HCT116 (cell line): Measurements from ENCODE around the gene PTH2. TPM values are rescaled to one million over a fixed set of nuclear protein-coding genes. Genes with fewer than 3 reads are reported as not detected.
A peak's percentile ranks its signal among the peaks of the same experiment; 100 is the strongest.

ENCODE experiments used
- ATAC-seq: fragments of 200-7000 bp; cut with Tn5 transposase; 2 replicates; pipeline ENCODE4 v1.9.1; 2020; ENCODE audit warnings: mild to moderate bottlenecking, moderate library complexity
- BruUV-seq: library from RNA; stranded (reverse); fragments of 400-500 nt; replicated peaks from 2 replicates; lab custom pipeline; 2021; lab: Mats Ljungman, UMichigan
- CTCF ChIA-PET: fragments of 300-600 bp; sonication (Branson Sonifier 250); formaldehyde crosslinking; loops from one replicate; lab custom pipeline; 2021; ENCODE audit warnings: antibody characterized with exemption; lab: Charles Lee
- POLR2A ChIA-PET: fragments of 300-600, 350-600 bp; sonication (Branson Sonifier 250); formaldehyde crosslinking; loops from one replicate; lab custom pipeline; 2021; ENCODE audit warnings: antibody characterized with exemption; lab: Charles Lee
- RAD21 ChIA-PET, 2 experiments: fragments of 300-600 bp; sonication (Branson Sonifier 250); formaldehyde crosslinking; loops; one replicate each; lab custom pipeline; 2023; ENCODE audit warnings: low total read pairs in 2 of 2; ENCODE audit not compliant: uncharacterized antibody in 2 of 2, unreplicated experiment in 2 of 2, low non-redundant PET in 1 of 2; lab: Charles Lee
- DNase-seq: peaks from one replicate; pipeline ENCODE4 v3.0.0-alpha.2; 2010; ENCODE audit warnings: low read depth, low spot score
- H2AFZ ChIP-seq: fragments of 200-600 bp; shearing (Covaris generic), sonication (generic); 2 replicates; pipeline ENCODE4 v1.6.1; 2017; ENCODE audit warnings: low read depth, mixed run types, mixed read lengths, antibody characterized with exemption, low read length; ENCODE audit not compliant: poor library complexity, severe bottlenecking
- H3K27ac ChIP-seq: 2 replicates; pipeline ENCODE4 v1.5.1; 2012; ENCODE audit warnings: low read depth, low read length
- H3K27me3 ChIP-seq: fragments of 200-600 bp; sonication (generic); 2 replicates; pipeline ENCODE4 v1.6.1; 2016; ENCODE audit warnings: mixed run types, low read length, mixed read lengths; ENCODE audit not compliant: insufficient read depth
- H3K36me3 ChIP-seq, 2 experiments: fragments of 200-500 bp in 1 of 2; fragments of 200-600 bp in 1 of 2; sonication (Bioruptor generic) in 1 of 2; sonication (generic) in 1 of 2; 2 replicates each; pipeline versions ENCODE4 v1.5.1 to v1.6.1; 2014 to 2016; ENCODE audit warnings: low read length in 2 of 2, inconsistent platforms in 1 of 2, mixed read lengths in 1 of 2, mixed run types in 1 of 2; ENCODE audit not compliant: insufficient read depth in 2 of 2, control insufficient read depth in 1 of 2
- H3K4me1 ChIP-seq, 2 experiments: fragments of 200-600 bp in 1 of 2; sonication (generic) in 1 of 2; 2 replicates each; pipeline versions ENCODE4 v1.5.1 to v1.6.1; 2012 to 2017; ENCODE audit warnings: low read length in 2 of 2, inconsistent platforms in 1 of 2, mild to moderate bottlenecking in 1 of 2, mixed read lengths in 1 of 2, mixed run types in 1 of 2, moderate library complexity in 1 of 2; ENCODE audit not compliant: insufficient read depth in 2 of 2, control insufficient read depth in 1 of 2
- H3K4me2 ChIP-seq: fragments of 200-600 bp; sonication (generic); 2 replicates; pipeline ENCODE4 v1.6.1; 2017; ENCODE audit warnings: mixed run types, low read length, mixed read lengths
- H3K4me3 ChIP-seq, 2 experiments: fragments of 200-600 bp in 1 of 2; sonication (generic) in 1 of 2; replicated peaks in 1 of 2; 2 replicates each; pipeline ENCODE4 v1.5.1; 2011 to 2016; ENCODE audit warnings: low read length in 2 of 2, control low read depth in 1 of 2, low read depth in 1 of 2, mild to moderate bottlenecking in 1 of 2, mixed read lengths in 1 of 2, mixed run types in 1 of 2
- H3K79me2 ChIP-seq: fragments of 200-600 bp; sonication (generic); 2 replicates; pipeline ENCODE4 v1.6.1; 2017; ENCODE audit warnings: mild to moderate bottlenecking, mixed run types, low read length, moderate library complexity, mixed read lengths; ENCODE audit not compliant: insufficient read depth
- H3K9ac ChIP-seq: fragments of 200-600 bp; sonication (generic); 2 replicates; pipeline ENCODE4 v1.6.1; 2016; ENCODE audit warnings: low read length, mixed read lengths
- H3K9me2 ChIP-seq: fragments of 200-600 bp; sonication (generic), shearing (Covaris generic); 2 replicates; pipeline ENCODE4 v1.6.1; 2017; ENCODE audit warnings: mixed run types, mild to moderate bottlenecking, moderate library complexity; ENCODE audit not compliant: insufficient read depth
- H3K9me3 ChIP-seq, 2 experiments: fragments of 200-500 bp in 1 of 2; fragments of 200-600 bp in 1 of 2; sonication (Bioruptor generic) in 1 of 2; sonication (generic) in 1 of 2; 2 replicates each; pipeline ENCODE4 v1.6.1; 2014 to 2017; ENCODE audit warnings: low read length in 2 of 2, mixed read lengths in 2 of 2, inconsistent platforms in 1 of 2, low read depth in 1 of 2, mild to moderate bottlenecking in 1 of 2, mixed run types in 1 of 2, moderate library complexity in 1 of 2; ENCODE audit not compliant: control insufficient read depth in 1 of 2, insufficient read depth in 1 of 2
- H4K20me1 ChIP-seq: fragments of 200-600 bp; sonication (generic), shearing (Covaris generic); 2 replicates; pipeline ENCODE4 v1.6.1; 2017; ENCODE audit warnings: mixed run types, mild to moderate bottlenecking, moderate library complexity; ENCODE audit not compliant: insufficient read depth
- ATF3 ChIP-seq: IDR thresholded peaks from 2 replicates; pipeline ENCODE4 v1.6.1; 2012
- CBX3 ChIP-seq: IDR thresholded peaks from 2 replicates; pipeline ENCODE4 v1.6.1; 2012; ENCODE audit warnings: low read depth
- CEBPB ChIP-seq: IDR thresholded peaks from 2 replicates; pipeline ENCODE4 v1.6.1; 2012; ENCODE audit warnings: low read depth
- CTCF ChIP-seq, 3 experiments: fragments of 200-600 bp in 1 of 3; sonication (generic) in 1 of 3; IDR thresholded peaks in 2 of 3; conservative IDR thresholded peaks in 1 of 3; 2 replicates each; pipeline ENCODE4 v1.5.1; 2012 to 2017; ENCODE audit warnings: low read depth in 2 of 3, low read length in 2 of 3, antibody characterized with exemption in 1 of 3, borderline replicate concordance in 1 of 3, control low read depth in 1 of 3, mild to moderate bottlenecking in 1 of 3, mixed read lengths in 1 of 3, mixed run types in 1 of 3, moderate library complexity in 1 of 3; ENCODE audit not compliant: insufficient read depth in 1 of 3
- EGR1 ChIP-seq: IDR thresholded peaks from 2 replicates; pipeline ENCODE4 v1.6.1; 2012; ENCODE audit warnings: low read depth
- JUND ChIP-seq: IDR thresholded peaks from 2 replicates; pipeline ENCODE4 v1.6.1; 2012
- intact Hi-C: fragments of 100-400 bp; cut with micrococcal nuclease; formaldehyde crosslinking; loops from 2 replicates; pipeline ENCODE4 v1.10.0; 2022
- total RNA-seq: library from RNA; stranded (reverse); gene quantifications from one replicate; pipeline ENCODE4 v1.2.1, GENCODE V29; 2021; ENCODE audit not compliant: unreplicated experiment

Gene PTH2
- total RNA-seq, 1 experiment from 2014 or later, result 9.5 TPM

- peaks cover 14 to 16% of the 10 kb centered on the region in 2 experiments; a peak in 2 of 4 replicates for H3K36me3 ChIP-seq
- no peak overlapping the region for H3K9ac ChIP-seq
- intact Hi-C loops, result no loop called here
- H3K9me2 ChIP-seq, result no peaks in the 10 kb centered on the region
- H3K27ac ChIP-seq, result no peak overlapping the region; the same call in 1 of the 2 replicates
- no peaks in the 10 kb centered on the region for H3K9me3 ChIP-seq
- CTCF ChIA-PET, result no interaction called here
- RAD21 ChIA-PET, result no interaction called here
- no peak overlapping the region for H3K4me3 ChIP-seq
- no peak for TF ChIP-seq EGR1
- no peak for TF ChIP-seq CTCF (IDR thresholded peaks at IDR 0.05 in 2 of 3, conservative IDR thresholded peaks at IDR 0.05 in 1 of 3; ENCODE audit: borderline replicate concordance in 1 of 3, insufficient read depth in 1 of 3, low read depth in 2 of 3, low read length in 2 of 3)
- TF ChIP-seq ATF3, result no peak
- no peak for TF ChIP-seq CEBPB
- no peak for TF ChIP-seq CBX3
- TF ChIP-seq JUND, result no peak
- no peak overlapping the region for H2AFZ ChIP-seq
- no peaks in the 10 kb centered on the region for H4K20me1 ChIP-seq
- no peaks in the 10 kb centered on the region for H3K27me3 ChIP-seq
- peaks cover 17 to 47% of the 10 kb centered on the region in 2 experiments; a peak in 3 of 4 replicates for H3K4me1 ChIP-seq
- DNase-seq (peak; percentile 50), ATAC-seq (peak; percentile 13)
- no TSS peak for BruUV-seq
- peaks cover 25% of the 10 kb centered on the region for H3K79me2 ChIP-seq
- POLR2A ChIA-PET, result no interaction called here
- no peak overlapping the region for H3K4me2 ChIP-seq
Measured at GRCh38 chr19:49447485-49448431, 24.5 kb upstream of the PTH2 start.
